ENCODE data around the gene WNK2.

The WNK2 gene

DNA sequence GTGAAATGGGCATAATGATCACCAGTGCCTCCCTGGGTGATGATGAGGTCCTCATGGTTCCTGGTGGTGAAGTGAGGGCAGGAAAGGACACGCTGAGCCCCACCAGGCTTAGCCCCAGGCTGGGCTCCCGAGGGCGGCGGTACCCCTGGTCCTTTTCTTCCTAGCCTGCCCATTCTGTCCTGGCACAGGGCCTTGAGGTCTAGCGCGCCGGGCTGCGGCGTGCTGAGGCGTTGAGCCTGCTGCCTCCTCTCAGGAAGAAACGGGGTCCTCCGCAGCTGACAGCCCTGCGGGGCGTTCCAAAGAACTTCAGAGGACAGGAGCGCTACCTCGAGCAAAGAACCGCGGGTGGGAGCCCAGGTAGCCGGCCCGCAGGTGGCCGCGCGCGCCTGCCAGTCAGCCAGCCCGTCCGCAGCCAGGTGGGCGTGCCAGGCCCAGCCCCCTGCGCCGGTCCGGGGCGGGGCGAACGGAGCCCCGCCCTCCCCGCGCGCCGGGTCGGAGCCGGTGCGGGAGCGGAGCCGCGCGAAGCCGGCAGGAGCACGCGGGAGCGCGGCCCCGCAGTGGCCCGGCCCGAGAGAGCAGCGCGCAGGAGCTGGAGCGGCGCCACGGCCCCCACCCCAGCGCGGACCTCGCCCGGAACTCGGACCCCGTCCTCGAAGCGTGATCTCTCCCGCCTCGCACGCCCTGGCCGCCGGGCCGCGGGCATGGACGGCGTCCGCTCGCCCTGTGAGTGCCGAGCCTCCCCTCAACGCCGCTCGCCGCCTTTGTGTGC is at the start of gene WNK2:
Gene WNK2 (plus strand): TSS at position 477 of the 769 bp plus-strand sequence. CDS start 791 bp downstream, outside the sequence.
- no peak for TF ChIP-seq ZFX (IDR thresholded peaks at IDR 0.05)
- TF ChIP-seq CTCF (conservative IDR thresholded peaks at IDR 0.05) = no peak
- H3K27ac ChIP-seq = peak within 1 kb of the TSS; percentile 81

DNA sequence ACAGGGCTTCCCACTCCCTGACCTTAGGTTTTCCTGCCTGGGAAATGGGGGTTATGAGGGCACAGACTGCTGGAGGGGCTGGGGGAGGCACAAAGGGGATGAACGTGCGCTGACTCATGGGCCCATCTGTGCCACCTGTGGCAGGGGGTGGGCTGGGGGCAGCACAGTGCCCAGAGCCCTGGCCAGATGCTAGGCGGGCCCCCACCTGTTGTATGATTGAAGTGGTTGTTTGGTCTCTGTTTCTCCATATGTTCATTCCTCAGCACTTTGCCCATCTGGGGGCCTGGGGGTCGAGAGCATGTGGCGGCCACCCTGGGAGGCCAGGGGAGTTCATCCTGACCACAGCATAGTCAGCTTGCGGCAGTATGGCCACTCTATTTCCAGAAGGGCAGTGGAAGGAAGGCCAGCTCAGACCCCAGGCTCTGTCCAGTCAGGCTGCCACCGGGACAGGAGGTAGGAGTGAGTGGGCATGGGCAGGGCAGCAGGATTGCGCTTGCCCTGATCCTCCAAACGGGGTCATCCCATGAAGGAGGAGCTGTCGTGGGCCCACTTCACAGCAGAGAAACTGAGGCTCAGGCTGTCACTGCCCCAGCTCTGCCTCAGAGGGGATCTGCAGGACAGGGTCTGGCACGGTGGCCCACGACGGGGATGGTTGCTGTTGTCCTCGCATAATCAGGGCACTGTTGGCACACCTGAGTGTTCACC is 49.0 kb upstream of the WNK2 start:
- TF ChIP-seq ZFX (IDR thresholded peaks at IDR 0.05) = no peak
- no peak for TF ChIP-seq CTCF (conservative IDR thresholded peaks at IDR 0.05)
- H3K27ac ChIP-seq = peak overlapping the region; percentile 94

- H3K27ac ChIP-seq = peak overlapping the region; percentile 94
- no peak for TF ChIP-seq ZFX (IDR thresholded peaks at IDR 0.05)
- no peak for TF ChIP-seq CTCF (conservative IDR thresholded peaks at IDR 0.05)
Observed at GRCh38 chr9:93136011-93136440, 47.9 kb upstream of the WNK2 start.

GRCh38 chr9:93137362-93137761 is 46.6 kb upstream of the WNK2 start:
- no peak overlapping the region; the same call in 1 of the 2 replicates for H3K27ac ChIP-seq
- TF ChIP-seq ZFX (IDR thresholded peaks at IDR 0.05) (no peak), CTCF (conservative IDR thresholded peaks at IDR 0.05) (no peak)

DNA sequence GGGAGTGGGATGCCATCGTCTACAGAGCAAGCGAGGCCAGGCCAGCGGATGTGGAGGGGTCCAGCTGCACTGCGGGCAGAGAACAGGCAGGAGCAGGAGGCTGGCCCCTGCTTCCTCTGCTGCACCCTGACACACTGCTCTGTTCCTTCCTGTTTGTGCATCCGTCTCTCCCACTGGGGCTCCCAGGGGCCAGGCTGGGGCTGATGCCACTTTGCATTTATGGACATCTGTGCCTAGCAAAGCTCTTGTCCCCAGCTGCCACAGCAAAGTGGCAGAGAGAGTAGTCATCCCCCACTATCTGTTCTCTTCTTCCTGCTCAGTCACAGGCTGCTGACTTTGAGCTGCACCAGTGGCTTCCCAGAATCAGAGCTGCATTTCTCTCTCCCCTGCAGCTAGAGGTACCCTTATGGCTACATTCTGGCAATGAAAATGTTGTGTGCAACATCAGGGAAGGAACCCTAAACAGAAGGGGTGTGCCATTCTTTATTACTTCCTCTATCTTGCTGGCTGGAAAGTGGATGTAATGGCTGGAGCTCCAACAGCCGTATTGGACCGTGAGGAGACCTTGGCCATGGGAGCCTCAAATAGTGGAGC is 45.7 kb upstream of the WNK2 start:
- no peak overlapping the region for H3K27ac ChIP-seq
- TF ChIP-seq CTCF (conservative IDR thresholded peaks at IDR 0.05) = no peak
- no peak for TF ChIP-seq ZFX (IDR thresholded peaks at IDR 0.05)

- H3K27ac ChIP-seq = no peak overlapping the region
- TF ChIP-seq ZFX (IDR thresholded peaks at IDR 0.05) (no peak), CTCF (conservative IDR thresholded peaks at IDR 0.05) (no peak)
Observed at GRCh38 chr9:93139365-93140182, 44.4 kb upstream of the WNK2 start.

Measured in C4-2B (cell line).